K562 (cell line): Measurements from ENCODE around the gene ABCC1. TPM values are rescaled to one million over a fixed set of nuclear protein-coding genes. Genes with fewer than 3 reads are reported as not detected.
A peak's percentile ranks its signal among the peaks of the same experiment; 100 is the strongest.

Experiments
- ATAC-seq: fragments of 200-7000 bp; cut with Tn5 transposase; 3 replicates; pipeline ENCODE4 v1.9.1; 2020; ENCODE audit warnings: moderate library complexity
- BruUV-seq: library from RNA; stranded (reverse); fragments of 400-500 nt; replicated peaks from 2 replicates; lab custom pipeline; 2021; lab: Mats Ljungman, UMichigan
- CTCF ChIA-PET: fragments of 300-600 bp; formaldehyde crosslinking; extraction: SDS; loops from one replicate; lab custom pipeline; 2021; ENCODE audit warnings: low intra/inter-chr PET ratio; lab: Yijun Ruan, JAX
- POLR2A ChIA-PET: fragments of 300-600, 350-650 bp; sonication (Branson Sonifier 250); formaldehyde crosslinking; extraction: SDS; loops from one replicate; lab custom pipeline; 2021; ENCODE audit warnings: antibody characterized with exemption, inconsistent platforms; lab: Yijun Ruan, JAX
- DNase-seq, 4 experiments: peaks; one replicate each; pipeline versions ENCODE4 v3.0.0 to v3.0.0-alpha.2; 2011 to 2018; ENCODE audit warnings: low spot score in 3 of 4, mixed read lengths in 3 of 4; ENCODE audit errors: extremely low read depth in 1 of 4
- FAIRE-seq: peaks from 2 replicates; lab custom pipeline; 2011; peaks lifted over from hg19 to GRCh38; lab: Jason Lieb, UNC
- H2AFZ ChIP-seq: 2 replicates; pipeline ENCODE4 v1.6.0; 2011; ENCODE audit warnings: low read depth, low read length, control low read depth, inconsistent platforms
- H3K27ac ChIP-seq: fragments of 200-600 bp; 3 replicates; pipeline ENCODE4 v1.8.0; 2011; ENCODE audit warnings: low read depth, mild to moderate bottlenecking, control low read depth, inconsistent platforms, low read length, moderate library complexity, mixed read lengths; ENCODE audit errors: extremely low read depth
- H3K27me3 ChIP-seq, 2 experiments: fragments of 300-600 bp in 1 of 2; 2 replicates in 1 of 2; 3 replicates in 1 of 2; pipeline versions ENCODE4 v1.6.0 to v1.8.0; 2011; ENCODE audit warnings: inconsistent platforms in 2 of 2, low read length in 2 of 2, mild to moderate bottlenecking in 1 of 2, mixed read lengths in 1 of 2, moderate library complexity in 1 of 2; ENCODE audit not compliant: control insufficient read depth in 2 of 2, insufficient read depth in 2 of 2
- H3K36me3 ChIP-seq: fragments of 300-600 bp; 3 replicates; pipeline ENCODE4 v1.8.0; 2011; ENCODE audit warnings: mild to moderate bottlenecking, low read length, inconsistent platforms; ENCODE audit not compliant: control insufficient read depth, insufficient read depth
- H3K4me1 ChIP-seq, 2 experiments: fragments of 200-600 bp in 1 of 2; replicated peaks in 1 of 2; 2 replicates in 1 of 2; 3 replicates in 1 of 2; pipeline versions ENCODE4 v1.5.1 to v1.8.0; 2011; ENCODE audit warnings: inconsistent platforms in 2 of 2, low read length in 2 of 2, mild to moderate bottlenecking in 1 of 2, mixed read lengths in 1 of 2, moderate library complexity in 1 of 2; ENCODE audit not compliant: control insufficient read depth in 2 of 2, insufficient read depth in 2 of 2
- H3K4me2 ChIP-seq: 2 replicates; pipeline ENCODE4 v1.6.1; 2011; ENCODE audit warnings: low read length, control low read depth, inconsistent platforms, mixed read lengths; ENCODE audit not compliant: insufficient read depth
- H3K4me3 ChIP-seq: fragments of 200-600 bp; sonication (generic), shearing (Covaris generic); 2 replicates; pipeline ENCODE4 v1.5.1; 2016; ENCODE audit warnings: control low read depth, inconsistent platforms
- H3K79me2 ChIP-seq: fragments of 200-600 bp; 3 replicates; pipeline ENCODE4 v1.8.0; 2011; ENCODE audit warnings: low read length, inconsistent platforms; ENCODE audit not compliant: control insufficient read depth, insufficient read depth
- H3K9ac ChIP-seq, 2 experiments: 2 replicates each; pipeline versions ENCODE4 v1.6.0 to v1.6.1; 2011; ENCODE audit warnings: low read depth in 2 of 2, low read length in 2 of 2, control low read depth in 1 of 2, inconsistent platforms in 1 of 2, mild to moderate bottlenecking in 1 of 2, mixed read lengths in 1 of 2; ENCODE audit not compliant: insufficient read depth in 1 of 2
- H3K9me1 ChIP-seq: one replicate; pipeline ENCODE4 v1.6.0; 2011; ENCODE audit warnings: inconsistent platforms, mild to moderate bottlenecking, low read length, moderate library complexity; ENCODE audit not compliant: control insufficient read depth, insufficient read depth
- H3K9me3 ChIP-seq: replicated peaks from 2 replicates; pipeline ENCODE4 v1.5.1; 2011; ENCODE audit warnings: low read depth, low read length, inconsistent platforms; ENCODE audit not compliant: control insufficient read depth, insufficient read depth
- H4K20me1 ChIP-seq: replicated peaks from 2 replicates; pipeline ENCODE4 v1.6.1; 2011; ENCODE audit warnings: low read length, inconsistent platforms, mixed read lengths; ENCODE audit not compliant: control insufficient read depth, insufficient read depth
- ETV5 ChIP-seq: sonication (generic); formaldehyde crosslinking; IDR thresholded peaks from 2 replicates; pipeline ENCODE4 v1.4.0; 2020; ENCODE audit warnings: low read depth, mild to moderate bottlenecking, missing genetic modification reagents
- HEY1 ChIP-seq: fragments of 250-450 bp; sonication (Bioruptor Pico); IDR thresholded peaks from 2 replicates; pipeline ENCODE4 v1.5.0; 2020; ENCODE audit warnings: mild to moderate bottlenecking, moderate library complexity, borderline replicate concordance
- HMGXB4 ChIP-seq: sonication (generic); formaldehyde crosslinking; IDR thresholded peaks from 2 replicates; pipeline ENCODE4 v1.8.1; 2023; ENCODE audit warnings: mild to moderate bottlenecking, missing genetic modification reagents
- MED1 ChIP-seq: sonication (generic); formaldehyde crosslinking; IDR thresholded peaks from 2 replicates; pipeline ENCODE4 v1.8.1; 2023; ENCODE audit warnings: missing genetic modification reagents, borderline replicate concordance
- RFX1 ChIP-seq: fragments of 450-650 bp; IDR thresholded peaks from 2 replicates; pipeline ENCODE4 v1.6.1; 2016; ENCODE audit warnings: mild to moderate bottlenecking, moderate library complexity
- SFPQ ChIP-seq: fragments of 200-400 bp; formaldehyde crosslinking; IDR thresholded peaks from 2 replicates; pipeline ENCODE4 v1.6.1; 2017; ENCODE audit warnings: mild to moderate bottlenecking, low read depth, low read length, moderate library complexity
- TGIF2 ChIP-seq: sonication (generic); formaldehyde crosslinking; IDR thresholded peaks from 2 replicates; pipeline ENCODE4 v1.8.1; 2022; ENCODE audit warnings: mild to moderate bottlenecking, missing genetic modification reagents, moderate library complexity
- TRIM24 ChIP-seq, 2 experiments: fragments of 450-650 bp; IDR thresholded peaks; 2 replicates each; pipeline ENCODE4 v1.6.1; 2016
- TRIM28 ChIP-seq: fragments of 450-650 bp; IDR thresholded peaks from 2 replicates; pipeline ENCODE4 v1.6.1; 2017
- ZFP36 ChIP-seq: fragments of 150-350 bp; IDR thresholded peaks from 2 replicates; pipeline ENCODE4 v1.6.1; 2018; ENCODE audit warnings: low read length, low read depth; ENCODE audit not compliant: partially characterized antibody
- WGBS: fragments of 100-300 bp; shearing (Covaris generic); methylation state at CpG from one replicate; pipeline ENCODE4 v1.1.6; 2016; ENCODE audit warnings: low coverage, mixed read lengths; ENCODE audit not compliant: insufficient coverage; ENCODE audit errors: missing lambda C conversion rate; 5-methylcytosine and 5-hydroxymethylcytosine counted together
- in situ Hi-C: fragments of 300-500 bp; cut with MboI; formaldehyde crosslinking; loops from 4 replicates; pipeline ENCODE4 v1.15.0; 2018; ENCODE audit warnings: inconsistent platforms, mixed read lengths
- intact Hi-C: fragments of 100-400 bp; cut with micrococcal nuclease; formaldehyde crosslinking; loops from 2 replicates; pipeline ENCODE4 v1.14.2; 2022
- polyA plus RNA-seq, 8 experiments: library from polyadenylated mRNA; depleted of rRNA in 4 of 8; stranded (reverse) in 5 of 8; unstranded in 3 of 8; fragments of >200 nt; fragmentation: Nextera tagmentation in 2 of 8; fragmentation: Illumina TruSeq in 1 of 8; extraction: Ambion mirVana in 2 of 8; extraction: Trizol in 1 of 8; gene quantifications; 2 replicates each; pipeline versions ENCODE4 v1.2.1 to v1.2.3, GENCODE V29; 2011 to 2014; ENCODE audit warnings: inconsistent platforms in 1 of 8, missing spikeins in 1 of 8
- total RNA-seq, 7 experiments: library from RNA; depleted of rRNA in 6 of 7; stranded (reverse); fragments of >200 nt in 6 of 7; fragmentation: Illumina TruSeq in 2 of 7; extraction: Trizol in 2 of 7; gene quantifications; 2 replicates each; pipeline versions ENCODE4 v1.2.1 to v1.2.3, GENCODE V29; 2011 to 2021; ENCODE audit warnings: low replicate concordance in 1 of 7
- TF ChIP-seq, protein P1 (sequence below): sonication (generic); formaldehyde crosslinking; IDR thresholded peaks from 2 replicates; pipeline ENCODE4 v1.8.1; 2022; ENCODE audit warnings: missing genetic modification reagents
- TF ChIP-seq, protein P2 (sequence below): sonication (generic); formaldehyde crosslinking; IDR thresholded peaks from 2 replicates; pipeline ENCODE4 v1.8.0; 2022; ENCODE audit warnings: missing genetic modification reagents, mild to moderate bottlenecking, moderate library complexity, borderline replicate concordance

The ABCC1 gene
- total and polyA plus RNA-seq, 9 of the 15 experiments (the other 6 are each of a cell fraction or from before 2014, with no cell fraction given) = 3.9 to 41.6 (median 10.0) TPM

GRCh38 chr16:15980329-15980728 is 30.9 kb downstream of the ABCC1 start (continued):
- TF ChIP-seq, protein P1, sequence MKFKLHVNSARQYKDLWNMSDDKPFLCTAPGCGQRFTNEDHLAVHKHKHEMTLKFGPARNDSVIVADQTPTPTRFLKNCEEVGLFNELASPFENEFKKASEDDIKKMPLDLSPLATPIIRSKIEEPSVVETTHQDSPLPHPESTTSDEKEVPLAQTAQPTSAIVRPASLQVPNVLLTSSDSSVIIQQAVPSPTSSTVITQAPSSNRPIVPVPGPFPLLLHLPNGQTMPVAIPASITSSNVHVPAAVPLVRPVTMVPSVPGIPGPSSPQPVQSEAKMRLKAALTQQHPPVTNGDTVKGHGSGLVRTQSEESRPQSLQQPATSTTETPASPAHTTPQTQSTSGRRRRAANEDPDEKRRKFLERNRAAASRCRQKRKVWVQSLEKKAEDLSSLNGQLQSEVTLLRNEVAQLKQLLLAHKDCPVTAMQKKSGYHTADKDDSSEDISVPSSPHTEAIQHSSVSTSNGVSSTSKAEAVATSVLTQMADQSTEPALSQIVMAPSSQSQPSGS (CRISPR knock-in tag) = no peak
- TF ChIP-seq HEY1 (CRISPR knock-in tag) = no peak

- Histone ChIP-seq H2AFZ (no peak overlapping the region), H3K9me3 (peaks cover 40% of the 10 kb centered on the region), H3K9ac (no peak overlapping the region), H3K27me3 (no peaks in the 10 kb centered on the region), H3K27ac (no peak overlapping the region), H3K36me3 (peaks cover 24% of the 10 kb centered on the region; the same call in 2 of the 3 replicates), H3K4me3 (no peak overlapping the region), H4K20me1 (no peaks in the 10 kb centered on the region), H3K4me1 (no peaks in the 10 kb centered on the region), H3K79me2 (peaks cover 68% of the 10 kb centered on the region), H3K4me2 (no peak overlapping the region), H3K9me1 (no peaks in the 10 kb centered on the region)
- DNase-seq (peak in 1 of 4 experiments; percentile 34), ATAC-seq (no peak), FAIRE-seq (no peak)
- no TSS peak for BruUV-seq
- in situ Hi-C loops = no loop called here
- CTCF ChIA-PET = no interaction called here
- 67% methylated on average over 3 of the region's 3 CpGs for WGBS
- intact Hi-C loops = no loop called here
- POLR2A ChIA-PET = interaction anchor here (0.7 kb wide), 1 partner anchor 17 kb away, joined by 3 read pairs; no protein-coding TSS in a partner anchor
- TF ChIP-seq HMGXB4 (no peak), TGIF2 (CRISPR knock-in tag) (no peak), TRIM24 (IDR thresholded peaks at IDR 0.05) (peak in 1 of 2 experiments; percentile 56; a peak in 1 of 4 replicates), RFX1 (no peak), MED1 (CRISPR knock-in tag) (no peak), TRIM28 (peak; percentile 95), ZFP36 (peak; percentile 92), ETV5 (CRISPR knock-in tag) (no peak), SFPQ (no peak)
- TF ChIP-seq, protein P2, sequence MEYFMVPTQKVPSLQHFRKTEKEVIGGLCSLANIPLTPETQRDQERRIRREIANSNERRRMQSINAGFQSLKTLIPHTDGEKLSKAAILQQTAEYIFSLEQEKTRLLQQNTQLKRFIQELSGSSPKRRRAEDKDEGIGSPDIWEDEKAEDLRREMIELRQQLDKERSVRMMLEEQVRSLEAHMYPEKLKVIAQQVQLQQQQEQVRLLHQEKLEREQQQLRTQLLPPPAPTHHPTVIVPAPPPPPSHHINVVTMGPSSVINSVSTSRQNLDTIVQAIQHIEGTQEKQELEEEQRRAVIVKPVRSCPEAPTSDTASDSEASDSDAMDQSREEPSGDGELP = no peak
Measured at GRCh38 chr16:15981382-15981781, 32.0 kb downstream of the ABCC1 start.
